Head of caudate nucleus (tissue), 42 donors: ENCODE data around the gene SNRK.

ENCODE experiments used
- DNase-seq, 42 donors: peaks; one replicate each; pipeline versions ENCODE4 v3.0.0 to v3.0.0-alpha.2; 2020 to 2021; ENCODE audit warnings: mixed read lengths in 7 of 42
- intact Hi-C: fragments of 100-400 bp; cut with DNase I; formaldehyde crosslinking; loops from one replicate; pipeline ENCODE4 v1.15.0; 2022

The SNRK gene

GRCh38 chr3:43389388-43390254, 103.3 kb downstream of the SNRK start:
- DNase-seq: peak in 4 of 42 donors; percentile 8 to 42 (median 26)
- intact Hi-C loops: no loop called here

- intact Hi-C loops: no loop called here
- peak in 1 of 42 donors; percentile 11 for DNase-seq
Observed at GRCh38 chr3:43390255-43390588, 103.9 kb downstream of the SNRK start.

- DNase-seq: no peak
- intact Hi-C loops: no loop called here
Observed at GRCh38 chr3:43391621-43392020, 105.3 kb downstream of the SNRK start.

GRCh38 chr3:43394041-43394554, 107.8 kb downstream of the SNRK start:
- no peak for DNase-seq
- intact Hi-C loops: no loop called here

GRCh38 chr3:43399034-43399433, 112.7 kb downstream of the SNRK start:
- DNase-seq: no peak
- intact Hi-C loops: no loop called here

DNA sequence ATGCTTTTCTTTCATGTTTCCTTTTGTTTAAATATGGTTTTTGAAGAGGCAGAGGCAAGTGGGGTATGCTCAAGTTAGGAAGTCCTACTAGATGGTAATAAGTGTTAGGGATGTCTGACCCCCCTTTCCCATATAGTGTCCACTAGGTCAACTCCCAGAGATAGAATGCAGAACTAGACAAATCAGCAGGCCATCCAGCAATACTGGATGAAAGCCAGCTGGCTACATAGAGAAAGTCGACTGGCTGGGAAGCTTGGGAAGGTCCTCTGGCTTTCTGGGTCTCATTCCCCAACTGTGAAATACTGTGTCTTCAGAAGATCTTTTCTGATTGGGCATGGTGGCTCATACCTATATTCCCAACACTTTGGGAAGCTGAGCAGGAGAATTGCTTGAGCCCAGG, 113.8 kb downstream of the SNRK start:
- no peak for DNase-seq
- intact Hi-C loops: no loop called here
